Measurements from ENCODE around the gene GFOD1.

Gene GFOD1

DNA sequence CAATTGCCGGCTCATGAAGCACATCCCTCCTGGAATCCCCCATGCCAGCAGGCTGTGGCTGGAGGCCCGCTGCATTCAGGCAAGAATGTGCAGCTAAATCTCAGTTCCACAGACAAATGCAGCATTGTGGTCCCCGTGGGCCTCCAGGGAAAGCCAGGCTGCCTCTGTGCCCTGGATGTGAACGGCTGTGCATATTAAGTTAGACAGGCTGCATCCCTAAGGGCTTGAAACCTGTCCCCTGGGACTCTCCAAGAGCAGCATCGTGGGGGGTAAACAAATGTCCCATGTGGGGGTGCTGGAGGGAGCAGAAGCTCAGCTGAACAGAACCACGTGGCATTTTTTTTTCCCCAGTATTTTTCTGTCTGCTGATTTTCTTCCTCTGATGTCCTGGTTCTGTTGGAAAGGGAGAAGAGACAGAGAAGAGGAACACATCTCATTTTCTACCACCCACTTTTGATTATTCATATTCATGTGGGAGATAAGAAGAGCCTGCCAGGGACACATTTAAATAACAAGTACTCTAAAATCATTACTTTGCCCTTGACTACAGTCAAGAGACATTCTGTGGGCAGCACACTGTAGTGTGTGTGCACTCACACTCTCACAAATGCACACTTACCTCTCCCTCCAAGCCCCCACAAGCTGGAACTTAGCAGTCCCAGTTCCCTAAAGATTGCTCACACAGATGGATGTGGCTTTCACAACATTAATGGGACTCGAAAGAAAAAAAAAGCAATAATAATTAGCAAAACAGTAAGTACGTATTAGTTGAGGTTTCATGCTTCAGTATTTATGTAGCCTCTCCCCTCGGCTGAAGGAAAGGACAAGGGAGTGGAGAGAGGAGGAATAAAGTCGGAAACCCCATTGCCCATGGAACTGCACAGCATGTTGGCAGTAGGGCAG is 16.9 kb downstream of the GFOD1 start:
- no peak for DNase-seq
- H3K4me3 ChIP-seq (ENCODE audit: low read depth, low read length) = no peak overlapping the region
- no peaks in the 10 kb centered on the region for H3K36me3 ChIP-seq (replicated peaks)
- no peak for TF ChIP-seq CTCF (IDR thresholded peaks at IDR 0.05; ENCODE audit: low read depth, low read length, missing control alignments)
- no peak overlapping the region for H3K27ac ChIP-seq
- H3K27me3 ChIP-seq (replicated peaks) = no peaks in the 10 kb centered on the region
- in situ Hi-C loops (cut with HindIII; ENCODE audit: low pct_ligation_motif_present, low sequenced_read_pairs) = no loop called here

DNA sequence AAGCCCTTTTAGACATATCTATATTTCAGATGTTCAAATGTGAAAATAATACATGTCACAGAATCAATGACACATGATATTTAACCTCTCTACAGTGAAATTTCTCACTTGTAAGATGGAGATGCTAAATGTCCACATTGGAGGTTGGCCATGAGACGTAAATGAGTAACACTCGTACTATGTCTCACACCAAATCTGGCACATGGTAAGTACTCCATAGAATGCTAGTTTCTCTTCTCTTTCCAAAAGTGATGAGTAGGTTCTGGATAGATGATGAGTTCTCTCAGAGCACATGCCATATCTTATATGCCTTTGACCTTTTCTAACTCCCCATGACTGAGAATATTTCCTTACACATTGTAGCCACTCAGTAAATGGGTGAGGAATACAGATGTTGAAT is 17.7 kb downstream of the GFOD1 start:
- Histone ChIP-seq H3K36me3 (replicated peaks) (no peaks in the 10 kb centered on the region), H3K27ac (no peak overlapping the region), H3K27me3 (replicated peaks) (no peaks in the 10 kb centered on the region), H3K4me3 (ENCODE audit: low read depth, low read length) (no peak overlapping the region)
- no peak for TF ChIP-seq CTCF (IDR thresholded peaks at IDR 0.05; ENCODE audit: low read depth, low read length, missing control alignments)
- in situ Hi-C loops (cut with HindIII; ENCODE audit: low pct_ligation_motif_present, low sequenced_read_pairs) = no loop called here
- no peak for DNase-seq

GRCh38 chr6:13468839-13469238 is 18.6 kb downstream of the GFOD1 start:
- Histone ChIP-seq H3K36me3 (replicated peaks) (no peaks in the 10 kb centered on the region), H3K4me3 (ENCODE audit: low read depth, low read length) (no peak overlapping the region), H3K27ac (no peak overlapping the region), H3K27me3 (replicated peaks) (no peaks in the 10 kb centered on the region)
- no peak for TF ChIP-seq CTCF (IDR thresholded peaks at IDR 0.05; ENCODE audit: low read depth, low read length, missing control alignments)
- in situ Hi-C loops (cut with HindIII; ENCODE audit: low pct_ligation_motif_present, low sequenced_read_pairs) = no loop called here
- no peak for DNase-seq

DNA sequence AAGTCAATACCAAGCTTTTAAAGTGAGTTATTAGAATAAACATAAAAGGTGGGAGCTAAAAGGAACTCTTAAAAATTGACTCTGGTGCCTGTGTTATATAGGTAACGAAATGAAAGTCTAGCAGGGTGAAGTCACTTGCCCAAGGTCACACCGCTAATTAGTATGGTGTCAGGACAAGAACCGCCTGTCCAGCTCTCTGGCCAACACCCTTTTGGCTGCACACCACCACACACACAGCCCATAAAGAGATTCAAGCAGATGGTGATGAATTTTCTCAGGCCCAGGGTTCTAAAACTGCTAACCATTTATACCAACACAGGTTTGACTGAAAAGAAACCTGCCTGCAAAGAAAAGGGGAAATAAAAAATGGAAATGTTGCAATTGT is 20.2 kb downstream of the GFOD1 start:
- Histone ChIP-seq H3K4me3 (ENCODE audit: low read depth, low read length) (no peak overlapping the region), H3K27ac (no peak overlapping the region), H3K36me3 (replicated peaks) (no peaks in the 10 kb centered on the region), H3K27me3 (replicated peaks) (no peaks in the 10 kb centered on the region)
- DNase-seq = no peak
- TF ChIP-seq CTCF (IDR thresholded peaks at IDR 0.05; ENCODE audit: low read depth, low read length, missing control alignments) = no peak
- in situ Hi-C loops (cut with HindIII; ENCODE audit: low pct_ligation_motif_present, low sequenced_read_pairs) = no loop called here

GRCh38 chr6:13466304-13467215 is 20.8 kb downstream of the GFOD1 start:
- Histone ChIP-seq H3K27ac (no peak overlapping the region), H3K36me3 (replicated peaks) (no peaks in the 10 kb centered on the region), H3K27me3 (replicated peaks) (no peaks in the 10 kb centered on the region), H3K4me3 (ENCODE audit: low read depth, low read length) (no peak overlapping the region)
- no peak for DNase-seq
- in situ Hi-C loops (cut with HindIII; ENCODE audit: low pct_ligation_motif_present, low sequenced_read_pairs) = no loop called here
- TF ChIP-seq CTCF (IDR thresholded peaks at IDR 0.05; ENCODE audit: low read depth, low read length, missing control alignments) = no peak

Measured in brain microvascular endothelial cell (primary cell).